Stimulated activated CD8-positive, alpha-beta memory T cell treated with anti-CD3 and anti-CD28 coated beads, Interleukin-2, amount 100 ng/mL, for 48 hours (primary cell): Measurements from ENCODE around the gene EIF3A.
A peak's percentile ranks its signal among the peaks of the same experiment; 100 is the strongest.
"Not testable (repeated sequence)": the region's sequence is repeated elsewhere in the genome, so short reads cannot be mapped to it uniquely, and the experiment has no call there.

Source experiments
- DNase-seq, 2 donors: peaks; one replicate each; pipeline ENCODE4 v3.0.0-alpha.2; 2020; ENCODE audit warnings: low read depth in 2 of 2

The EIF3A gene

GRCh38 chr10:119100434-119101238 is 20.0 kb upstream of the EIF3A start:
- no peak for DNase-seq

GRCh38 chr10:119098576-119098975 is 18.0 kb upstream of the EIF3A start:
- no peak for DNase-seq

- not testable (repeated sequence) for DNase-seq
Observed at GRCh38 chr10:119096641-119097415, 16.2 kb upstream of the EIF3A start.

DNA sequence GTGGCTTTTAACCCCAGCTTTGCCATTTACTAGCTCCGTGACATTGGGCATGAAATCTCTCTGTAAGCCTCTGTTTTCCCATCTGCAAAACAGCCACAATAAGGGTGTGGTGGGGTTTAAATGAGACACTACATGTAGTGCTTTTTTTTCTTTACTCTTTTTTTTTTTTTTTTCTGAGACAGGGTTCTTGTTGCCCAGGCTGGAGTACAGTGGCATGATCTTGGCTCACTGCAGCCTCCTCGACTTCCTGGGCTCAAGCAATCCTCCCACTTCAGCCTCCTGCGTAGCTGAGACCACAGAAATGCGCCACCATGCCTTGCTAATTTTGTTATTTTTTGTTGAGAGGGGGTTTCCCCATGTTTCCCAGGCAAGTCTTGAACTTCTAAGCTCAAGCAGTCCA is 15.0 kb upstream of the EIF3A start:
- DNase-seq, result no peak

- DNase-seq, result no peak
Observed at GRCh38 chr10:119090968-119091367, 10.4 kb upstream of the EIF3A start.

DNA sequence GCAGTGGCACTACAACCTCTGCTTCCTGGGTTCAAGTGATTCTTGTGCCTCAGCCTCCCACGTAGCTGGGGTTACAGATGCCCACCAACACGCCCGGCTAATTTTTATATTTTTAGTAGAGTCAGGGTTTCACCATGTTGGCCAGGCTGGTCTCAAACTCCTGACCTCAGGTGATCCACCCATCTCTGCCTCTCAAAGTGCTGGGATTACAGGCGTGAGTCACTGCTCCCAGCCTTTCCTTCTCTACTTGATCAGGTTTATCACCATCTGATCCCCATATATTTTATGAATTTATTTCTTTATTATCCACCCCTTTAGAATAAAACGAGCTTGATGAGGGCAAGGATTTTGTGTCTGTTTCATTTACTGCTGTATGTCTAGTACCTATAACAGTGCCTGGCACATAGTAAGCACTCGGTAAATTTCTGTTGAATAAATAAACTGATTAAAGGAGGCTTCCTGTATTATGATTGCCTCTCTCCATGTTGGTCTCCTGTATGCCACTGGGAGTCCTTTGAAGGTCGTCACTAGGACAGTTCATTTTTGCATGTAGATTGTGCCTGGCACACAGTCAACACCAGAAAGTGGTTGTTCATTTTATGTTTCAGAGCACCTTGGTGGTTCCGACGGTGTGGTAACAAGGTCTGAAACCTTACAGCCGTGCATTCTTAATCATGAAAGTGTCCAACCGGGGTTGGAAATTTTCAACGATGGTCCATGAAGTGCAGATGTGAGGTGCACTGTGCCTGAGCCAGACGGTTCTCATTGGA is 9.6 kb upstream of the EIF3A start:
- DNase-seq, result no peak

- no peak for DNase-seq
Observed at GRCh38 chr10:119087271-119087882, 6.8 kb upstream of the EIF3A start.

DNA sequence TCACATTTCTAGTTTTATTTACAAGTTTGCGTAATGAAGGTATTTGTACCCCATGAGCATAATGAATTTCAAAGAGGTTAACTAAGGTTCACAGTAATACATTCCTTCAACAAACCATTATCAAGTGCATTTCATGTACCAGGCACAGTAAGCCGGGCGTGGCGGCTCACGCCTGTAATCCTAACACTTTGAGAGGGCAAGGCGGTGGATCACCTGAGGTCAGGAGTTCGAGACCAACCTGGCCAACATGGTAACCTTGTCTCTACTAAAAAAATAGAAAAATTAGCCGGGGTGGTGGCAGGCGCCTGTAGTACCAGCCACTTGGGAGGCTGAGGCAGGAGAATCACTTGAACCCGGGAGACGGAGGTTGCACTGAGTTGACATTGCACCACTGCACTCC is 4.3 kb upstream of the EIF3A start:
- DNase-seq, result no peak

DNA sequence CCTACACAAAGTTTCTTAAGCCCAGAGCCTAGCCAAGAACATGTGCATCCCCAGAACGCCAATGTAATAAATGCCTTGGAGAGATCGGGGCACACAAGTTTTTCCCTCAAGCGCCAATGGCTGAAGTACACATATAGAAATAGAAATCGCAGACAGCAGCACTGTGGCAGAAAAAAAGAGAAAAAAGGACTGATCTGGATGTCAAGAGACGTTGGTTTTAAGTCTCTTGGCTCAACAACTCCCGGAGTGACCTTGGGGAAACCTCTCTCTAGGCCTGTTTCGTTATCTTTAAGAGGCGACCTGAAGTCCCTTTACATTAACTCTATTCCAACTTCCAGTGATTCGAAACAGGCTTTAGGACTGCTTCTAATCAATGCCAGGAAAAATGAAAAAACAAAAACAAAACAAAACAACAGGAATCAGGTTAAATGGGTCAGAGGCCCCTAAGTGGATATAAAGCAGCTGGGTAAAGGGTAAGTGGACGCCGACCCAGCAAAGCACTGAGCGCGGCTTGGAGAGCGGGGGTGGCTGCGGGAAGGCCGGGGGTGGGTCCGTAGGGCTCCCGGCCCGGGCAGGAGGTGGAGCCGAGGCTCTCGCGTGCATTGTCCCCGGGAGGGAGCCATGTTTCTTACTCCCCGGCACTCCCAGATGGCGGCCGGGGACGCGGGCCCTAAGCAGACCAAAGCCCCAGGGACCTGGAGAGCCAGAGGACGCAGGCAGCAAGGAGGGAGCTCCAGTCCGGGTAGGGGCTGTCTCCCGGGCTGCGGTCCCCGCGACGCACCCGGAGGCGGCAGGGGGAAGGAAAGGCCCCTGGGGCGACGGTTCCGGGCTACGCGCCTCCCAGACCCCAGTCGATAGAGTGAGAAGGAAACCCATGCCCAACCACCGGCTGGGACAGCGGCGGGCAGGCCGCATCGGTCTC is 757 bp downstream of the EIF3A start:
- DNase-seq, result peak; percentile 61 to 65

DNA sequence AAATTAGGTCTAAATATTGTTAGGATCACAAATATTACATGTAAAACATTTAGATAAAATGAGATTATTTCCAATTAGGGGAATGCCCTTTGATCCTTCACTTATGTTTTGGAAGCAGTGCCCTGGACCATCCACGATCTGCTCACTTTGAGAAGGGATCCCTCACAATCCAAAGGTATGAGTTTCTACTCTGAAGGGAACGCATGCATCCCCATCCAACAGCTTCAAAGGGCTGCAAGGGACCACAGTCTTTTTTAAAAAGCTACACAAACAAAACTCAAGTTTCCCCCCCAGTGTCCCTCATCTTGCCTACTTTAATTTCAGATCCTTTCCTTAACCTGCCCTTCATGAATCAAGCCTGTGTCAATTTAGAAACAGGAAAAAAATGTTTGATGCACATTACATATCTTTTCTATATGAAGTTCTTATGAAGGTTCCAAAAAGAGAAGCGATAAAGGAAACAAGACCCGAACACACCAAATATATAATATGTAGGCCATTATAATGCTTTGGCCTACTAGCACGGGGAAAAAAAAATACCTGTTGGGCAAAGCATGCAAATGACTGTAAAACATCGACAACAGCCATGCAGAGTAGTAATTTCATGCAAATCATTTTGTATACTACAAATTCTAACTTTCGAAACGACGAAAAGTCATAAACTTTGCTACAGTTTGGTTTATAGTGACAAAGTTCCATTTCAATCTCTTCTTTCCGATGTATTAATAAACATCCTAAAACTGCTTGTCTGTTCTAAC is 2.0 kb downstream of the EIF3A start:
- no peak for DNase-seq

- no peak for DNase-seq
Observed at GRCh38 chr10:119073584-119073983, 7.0 kb downstream of the EIF3A start.

DNA sequence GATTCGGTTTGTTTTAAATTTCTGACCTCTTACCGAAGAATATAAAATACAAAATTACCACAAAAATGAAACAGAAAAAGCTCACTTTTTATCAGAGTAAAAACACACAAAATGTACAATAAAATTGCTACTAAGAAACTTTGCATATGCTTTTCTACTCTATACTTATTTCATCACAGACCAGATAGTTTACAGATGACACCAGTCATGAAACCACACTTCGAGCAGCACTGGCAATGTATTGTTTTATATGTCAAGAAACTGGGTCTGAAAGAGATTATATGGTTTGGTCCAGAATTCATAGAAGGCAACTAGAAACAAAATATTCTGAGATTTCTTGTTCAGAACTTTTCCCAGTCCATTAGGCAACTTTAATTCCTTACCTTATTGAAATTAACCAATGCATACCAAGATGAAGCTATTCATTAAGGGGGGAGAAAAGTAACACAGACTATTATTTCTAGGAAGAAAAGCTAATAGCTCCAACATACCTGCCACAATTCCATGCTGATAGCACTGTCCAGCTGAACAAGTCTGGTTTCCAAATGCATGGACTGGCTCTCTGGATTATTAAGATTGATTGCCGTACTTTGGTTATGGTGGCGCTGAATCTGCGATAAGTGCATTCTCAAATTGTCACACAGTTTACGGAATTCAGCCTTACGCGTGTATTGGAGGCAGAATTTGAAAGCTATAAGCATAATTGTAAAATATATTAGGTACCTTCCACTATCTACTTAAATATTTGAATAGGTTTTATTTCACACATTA is 10.0 kb downstream of the EIF3A start:
- no peak for DNase-seq

- DNase-seq, result no peak
Observed at GRCh38 chr10:119061926-119062325, 18.7 kb downstream of the EIF3A start.

- DNase-seq, result no peak
Observed at GRCh38 chr10:119061352-119061751, 19.3 kb downstream of the EIF3A start.

GRCh38 chr10:119060107-119060506 is 20.5 kb downstream of the EIF3A start:
- no peak for DNase-seq

DNA sequence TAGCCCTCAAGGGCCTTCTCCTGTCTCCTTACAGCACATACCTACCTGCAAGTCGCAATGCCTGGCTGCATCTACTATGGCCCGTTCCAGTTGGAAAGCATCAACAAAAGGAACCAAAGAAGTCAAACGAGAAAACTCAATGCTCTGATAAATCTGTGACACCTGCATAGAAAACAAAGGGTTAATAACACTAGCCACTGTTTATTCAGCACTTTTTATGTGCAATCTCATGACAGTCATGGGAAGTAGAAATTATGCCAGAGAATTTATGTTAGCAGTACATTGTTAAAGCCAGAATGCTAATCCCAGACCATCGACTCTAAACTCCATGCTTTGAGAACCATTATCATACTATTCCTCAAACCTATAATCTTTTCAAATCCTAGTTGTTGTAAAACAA is 21.1 kb downstream of the EIF3A start:
- DNase-seq, result no peak

GRCh38 chr10:119058010-119058409 is 22.6 kb downstream of the EIF3A start:
- DNase-seq, result no peak

DNA sequence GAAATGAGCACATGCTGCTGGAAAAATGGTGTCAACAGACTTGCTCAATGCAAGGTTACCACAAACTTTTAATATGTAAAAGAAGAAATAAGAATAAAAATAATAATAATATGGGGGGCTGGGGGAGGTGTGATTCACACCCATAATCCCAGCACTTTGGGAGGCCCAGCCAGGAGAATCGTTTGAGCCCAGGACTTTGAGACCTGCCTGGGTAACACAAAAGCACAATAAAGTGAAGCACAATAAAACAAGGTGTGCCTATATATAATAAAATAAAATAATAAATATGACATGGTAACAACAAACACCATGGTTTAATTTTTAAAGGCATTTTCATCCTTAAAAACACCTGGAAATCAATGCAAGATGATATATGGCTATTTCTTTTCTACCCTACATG is 25.1 kb downstream of the EIF3A start:
- no peak for DNase-seq

GRCh38 chr10:119051775-119052174 is 28.8 kb downstream of the EIF3A start:
- no peak for DNase-seq
